CD4-positive, alpha-beta memory T cell (primary cell): ENCODE measurements around the gene QRICH2. TPM values are rescaled to one million over a fixed set of nuclear protein-coding genes. Genes with fewer than 3 reads are reported as not detected.
A peak's percentile ranks its signal among the peaks of the same experiment; 100 is the strongest.

Source experiments
- CTCF ChIA-PET: fragments of 350-600 bp; sonication (Branson Sonifier 250); formaldehyde crosslinking; loops from one replicate; lab custom pipeline; 2021; ENCODE audit warnings: inconsistent platforms; ENCODE audit not compliant: partially characterized antibody; lab: Charles Lee
- POLR2A ChIA-PET: fragments of 350-600 bp; sonication (Branson Sonifier 250); formaldehyde crosslinking; loops from one replicate; lab custom pipeline; 2021; ENCODE audit not compliant: partially characterized antibody; lab: Charles Lee
- DNase-seq, 5 donors: peaks; one replicate each; pipeline versions ENCODE4 v3.0.0 to v3.0.0-alpha.2; 2020 to 2022; ENCODE audit warnings: mixed read lengths in 1 of 5
- H3K27ac ChIP-seq: one replicate; pipeline ENCODE4 v1.7.0; 2013; ENCODE audit warnings: low read depth, low read length
- H3K27me3 ChIP-seq: 2 replicates; pipeline ENCODE4 v1.7.0; 2013; ENCODE audit warnings: mild to moderate bottlenecking, low read length, moderate library complexity; ENCODE audit not compliant: insufficient read depth
- H3K36me3 ChIP-seq: 2 replicates; pipeline ENCODE4 v1.7.0; 2013; ENCODE audit warnings: mild to moderate bottlenecking, low read length, moderate library complexity; ENCODE audit not compliant: insufficient read depth
- H3K4me1 ChIP-seq: 2 replicates; pipeline ENCODE4 v1.7.0; 2013; ENCODE audit warnings: mild to moderate bottlenecking, low read length, moderate library complexity; ENCODE audit not compliant: insufficient read depth
- H3K4me3 ChIP-seq, 2 donors: one replicate each; pipeline ENCODE4 v1.7.0; 2013; ENCODE audit warnings: low read length in 2 of 2, mild to moderate bottlenecking in 1 of 2
- H3K9me3 ChIP-seq, 2 donors: one replicate each; pipeline ENCODE4 v1.7.0; 2013; ENCODE audit warnings: low read length in 2 of 2, control low read depth in 1 of 2; ENCODE audit not compliant: control insufficient read depth in 1 of 2
- H3K27ac Mint-ChIP-seq, 7 donors: one replicate each; pipeline ENCODE4 v1.8.0; 2020 to 2021; ENCODE audit warnings: mixed read lengths in 7 of 7, mild to moderate bottlenecking in 6 of 7, inconsistent platforms in 3 of 7, moderate library complexity in 3 of 7
- H3K27me3 Mint-ChIP-seq, 2 donors: one replicate each; pipeline ENCODE4 v1.8.0; 2020 to 2021; ENCODE audit warnings: mixed read lengths in 2 of 2
- H3K36me3 Mint-ChIP-seq, 2 donors: one replicate each; pipeline ENCODE4 v1.8.0; 2020 to 2021; ENCODE audit warnings: mixed read lengths in 2 of 2, inconsistent platforms in 1 of 2, mild to moderate bottlenecking in 1 of 2
- H3K4me1 Mint-ChIP-seq, 4 donors: one replicate each; pipeline ENCODE4 v1.8.0; 2020 to 2021; ENCODE audit warnings: mixed read lengths in 4 of 4, mild to moderate bottlenecking in 1 of 4
- H3K4me3 Mint-ChIP-seq, 8 donors: one replicate each; pipeline ENCODE4 v1.8.0; 2020 to 2021; ENCODE audit warnings: mixed read lengths in 8 of 8, mild to moderate bottlenecking in 7 of 8, moderate library complexity in 6 of 8, inconsistent platforms in 3 of 8
- H3K9me3 Mint-ChIP-seq, 8 donors: one replicate each; pipeline ENCODE4 v1.8.0; 2020 to 2021; ENCODE audit warnings: mixed read lengths in 8 of 8, mild to moderate bottlenecking in 5 of 8, inconsistent platforms in 3 of 8, moderate library complexity in 1 of 8
- intact Hi-C: fragments of 100-400 bp; cut with micrococcal nuclease; formaldehyde crosslinking; loops from one replicate; pipeline ENCODE4 v1.15.1; 2023
- polyA plus RNA-seq, 2 donors: library from polyadenylated mRNA; unstranded; fragments of 300-500 nt; fragmentation: Illumina TruSeq; gene quantifications; one replicate each; pipeline ENCODE4 v1.2.3, GENCODE V29; 2021
- total RNA-seq, 2 experiments: library from RNA; stranded (reverse); gene quantifications; one replicate each; pipeline ENCODE4 v1.2.3, GENCODE V29; 2021

QRICH2 gene
- total and polyA plus RNA-seq, 4 experiments from 2014 or later = 0.21 to 5.5 (median 2.9) TPM

GRCh38 chr17:76292567-76292966, 15.5 kb downstream of the QRICH2 start:
- no peak overlapping the region for H3K27ac Mint-ChIP-seq
- DNase-seq = no peak
- intact Hi-C loops = no loop called here
- no peaks in the 10 kb centered on the region for H3K9me3 ChIP-seq
- peaks cover 0 to 4% of the 10 kb centered on the region in 2 donors for H3K36me3 Mint-ChIP-seq
- no peaks in the 10 kb centered on the region for H3K4me1 ChIP-seq
- no peaks in the 10 kb centered on the region for H3K4me1 Mint-ChIP-seq
- no peaks in the 10 kb centered on the region for H3K27me3 Mint-ChIP-seq
- CTCF ChIA-PET = no interaction called here
- H3K9me3 Mint-ChIP-seq = no peaks in the 10 kb centered on the region
- POLR2A ChIA-PET = no interaction called here
- no peak overlapping the region for H3K4me3 Mint-ChIP-seq
- H3K36me3 ChIP-seq = no peaks in the 10 kb centered on the region
- H3K4me3 ChIP-seq = no peak overlapping the region
- no peaks in the 10 kb centered on the region for H3K27me3 ChIP-seq
- no peak overlapping the region for H3K27ac ChIP-seq

DNA sequence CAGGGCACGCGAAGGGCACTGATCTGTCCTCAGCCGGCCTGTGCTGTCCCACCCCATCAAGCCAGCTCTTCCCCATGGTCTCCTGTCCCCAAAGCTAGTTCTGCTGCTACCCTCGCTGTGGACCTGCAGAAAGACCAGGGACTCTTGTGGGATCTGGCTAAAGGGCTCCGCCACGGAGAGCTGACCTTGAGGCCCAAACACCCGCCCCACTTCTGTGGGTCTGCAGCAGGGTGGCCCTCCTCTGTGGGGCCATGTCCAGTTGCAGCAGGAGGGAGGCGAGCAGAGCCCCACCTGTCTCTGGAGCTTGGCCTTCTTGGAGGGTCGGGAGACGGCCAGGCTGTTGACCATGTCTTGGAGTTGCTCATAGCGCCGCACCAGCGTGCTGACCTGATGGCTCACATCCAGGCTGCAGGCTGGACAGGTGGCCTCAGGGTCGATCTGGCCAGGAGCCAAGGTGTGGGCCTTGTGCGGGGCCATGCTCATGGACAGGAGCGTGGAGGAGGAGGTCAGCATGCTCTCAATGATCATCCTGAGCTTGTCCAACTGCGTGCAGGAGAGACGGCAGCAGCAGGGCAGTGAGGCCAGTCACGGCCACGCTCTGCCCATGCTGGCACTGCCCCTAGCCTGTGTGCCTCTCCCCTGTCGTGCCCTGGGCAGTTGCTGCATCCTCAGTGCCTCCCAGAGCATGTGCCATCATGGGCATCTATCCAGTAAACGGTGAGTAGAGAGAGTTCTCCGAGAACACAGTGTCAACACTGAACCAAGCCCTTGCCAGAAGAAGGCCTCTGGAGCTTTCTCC, 26.3 kb downstream of the QRICH2 start:
- H3K9me3 Mint-ChIP-seq = no peaks in the 10 kb centered on the region
- Histone ChIP-seq H3K9me3 (no peaks in the 10 kb centered on the region), H3K27ac (no peak overlapping the region), H3K4me3 (no peak overlapping the region), H3K36me3 (no peaks in the 10 kb centered on the region), H3K4me1 (peaks cover 5% of the 10 kb centered on the region), H3K27me3 (no peaks in the 10 kb centered on the region)
- ChIA-PET POLR2A (interaction anchor here (1.0 to 5.2 kb wide), 4 partner anchors 12 to 160 kb away, joined by 3 to 53 read pairs (median 30); no protein-coding TSS in a partner anchor), CTCF (interaction anchor here (1.4 to 6.5 kb wide), 8 partner anchors 16 to 268 kb away, joined by 3 to 232 read pairs (median 38); partner anchors contain the start of genes FOXJ1 and UBALD2)
- H3K36me3 Mint-ChIP-seq = peaks cover 0 to 1% of the 10 kb centered on the region in 2 donors
- no peaks in the 10 kb centered on the region for H3K27me3 Mint-ChIP-seq
- no peak overlapping the region for H3K4me3 Mint-ChIP-seq
- DNase-seq = no peak
- peak overlapping the region in 1 of 7 donors; percentile 16 for H3K27ac Mint-ChIP-seq
- intact Hi-C loops = no loop called here
- H3K4me1 Mint-ChIP-seq = peaks cover 4 to 5% (median 4%) of the 10 kb centered on the region in 4 donors

DNA sequence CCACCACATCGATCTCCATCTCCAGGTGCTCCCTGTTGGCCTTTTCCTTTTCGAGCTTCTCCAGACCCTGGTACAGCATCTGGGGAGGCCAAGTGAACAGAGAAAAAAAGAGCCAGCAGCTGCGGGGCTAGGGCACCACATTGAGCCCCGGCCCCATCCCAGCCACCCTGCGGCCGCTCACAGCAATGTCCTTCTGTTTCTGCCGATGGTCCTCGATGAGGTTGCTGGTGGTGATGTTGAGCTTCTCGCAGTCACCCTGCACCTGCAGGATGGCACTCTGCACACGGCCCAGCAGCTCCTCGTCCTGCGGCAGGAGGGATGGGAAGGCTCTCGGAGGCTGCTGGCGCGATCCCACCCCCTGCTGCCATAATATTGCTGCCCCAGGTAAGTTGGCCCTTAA, 27.4 kb downstream of the QRICH2 start:
- peaks cover 0 to 1% of the 10 kb centered on the region in 2 donors for H3K36me3 Mint-ChIP-seq
- no peak overlapping the region for H3K4me3 ChIP-seq

DNA sequence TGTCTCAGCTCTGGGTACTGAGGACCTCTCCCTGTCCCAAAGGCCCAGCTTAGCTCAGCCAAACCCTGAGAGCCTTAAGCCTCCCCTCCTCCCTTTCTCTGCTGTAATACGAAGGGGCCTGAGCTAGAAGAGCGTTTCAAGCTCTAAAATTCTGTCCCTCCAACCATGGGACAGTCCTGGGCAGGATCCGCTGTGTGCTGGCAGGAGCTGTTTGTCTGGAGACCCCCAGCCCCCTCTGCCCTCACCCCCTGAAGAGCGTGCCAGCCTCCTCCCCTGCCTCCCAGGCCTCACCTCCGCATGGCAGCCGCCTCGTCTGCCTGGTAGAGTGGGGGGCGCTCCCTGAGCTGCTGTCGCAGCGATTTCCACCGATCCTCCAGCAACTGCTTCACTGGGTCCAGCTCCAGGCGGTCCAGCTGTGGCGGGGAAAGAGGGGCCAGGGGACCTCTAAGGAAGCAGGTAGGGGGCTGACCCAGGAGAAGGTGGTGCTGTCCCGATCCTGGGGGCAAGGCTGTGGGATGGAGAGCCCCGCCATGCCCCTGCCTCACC, 28.3 kb downstream of the QRICH2 start:
- Histone ChIP-seq H3K4me1 (peaks cover 10% of the 10 kb centered on the region), H3K4me3 (no peak overlapping the region), H3K27ac (no peak overlapping the region), H3K9me3 (no peaks in the 10 kb centered on the region), H3K27me3 (no peaks in the 10 kb centered on the region), H3K36me3 (no peaks in the 10 kb centered on the region)
- DNase-seq = no peak
- no peak overlapping the region for H3K4me3 Mint-ChIP-seq
- peak overlapping the region in 3 of 7 donors; percentile 25 to 77 (median 59) for H3K27ac Mint-ChIP-seq
- H3K36me3 Mint-ChIP-seq = peaks cover 0 to 1% of the 10 kb centered on the region in 2 donors
- peaks cover 7 to 21% (median 10%) of the 10 kb centered on the region in 4 donors for H3K4me1 Mint-ChIP-seq
- intact Hi-C loops = loop anchor here (1.0 kb wide), 5 partner anchors 19 to 266 kb away; no protein-coding TSS in a partner anchor
- CTCF ChIA-PET = interaction anchor here (0.5 to 6.5 kb wide), 60 partner anchors 8 to 347 kb away, joined by 3 to 232 read pairs (median 6); partner anchors contain the start of genes EXOC7, FOXJ1, SRP68 and UBALD2
- H3K9me3 Mint-ChIP-seq = no peaks in the 10 kb centered on the region
- H3K27me3 Mint-ChIP-seq = no peaks in the 10 kb centered on the region
- POLR2A ChIA-PET = interaction anchor here (0.6 to 5.2 kb wide), 22 partner anchors 10 to 266 kb away, joined by 3 to 53 read pairs (median 5); partner anchors contain the start of genes EXOC7, FOXJ1 and UBALD2

More for the DNA sequence above, 27.4 kb downstream of the QRICH2 start:
- CTCF ChIA-PET = interaction anchor here (1.1 to 6.5 kb wide), 27 partner anchors 9 to 267 kb away, joined by 3 to 232 read pairs (median 15); partner anchors contain the start of genes EXOC7, FOXJ1, SRP68 and UBALD2
- Mint-ChIP-seq H3K4me3 (no peak overlapping the region), H3K27me3 (no peaks in the 10 kb centered on the region), H3K27ac (peak overlapping the region in 1 of 7 donors; percentile 16), H3K4me1 (peaks cover 7 to 14% (median 9%) of the 10 kb centered on the region in 4 donors), H3K9me3 (no peaks in the 10 kb centered on the region)
- H3K9me3 ChIP-seq = no peaks in the 10 kb centered on the region
- DNase-seq = no peak
- intact Hi-C loops = no loop called here
- no peak overlapping the region for H3K27ac ChIP-seq
- H3K27me3 ChIP-seq = no peaks in the 10 kb centered on the region
- peaks cover 6% of the 10 kb centered on the region for H3K4me1 ChIP-seq
- POLR2A ChIA-PET = interaction anchor here (0.8 to 5.2 kb wide), 10 partner anchors 11 to 165 kb away, joined by 3 to 53 read pairs (median 6); no protein-coding TSS in a partner anchor
- H3K36me3 ChIP-seq = no peaks in the 10 kb centered on the region

DNA sequence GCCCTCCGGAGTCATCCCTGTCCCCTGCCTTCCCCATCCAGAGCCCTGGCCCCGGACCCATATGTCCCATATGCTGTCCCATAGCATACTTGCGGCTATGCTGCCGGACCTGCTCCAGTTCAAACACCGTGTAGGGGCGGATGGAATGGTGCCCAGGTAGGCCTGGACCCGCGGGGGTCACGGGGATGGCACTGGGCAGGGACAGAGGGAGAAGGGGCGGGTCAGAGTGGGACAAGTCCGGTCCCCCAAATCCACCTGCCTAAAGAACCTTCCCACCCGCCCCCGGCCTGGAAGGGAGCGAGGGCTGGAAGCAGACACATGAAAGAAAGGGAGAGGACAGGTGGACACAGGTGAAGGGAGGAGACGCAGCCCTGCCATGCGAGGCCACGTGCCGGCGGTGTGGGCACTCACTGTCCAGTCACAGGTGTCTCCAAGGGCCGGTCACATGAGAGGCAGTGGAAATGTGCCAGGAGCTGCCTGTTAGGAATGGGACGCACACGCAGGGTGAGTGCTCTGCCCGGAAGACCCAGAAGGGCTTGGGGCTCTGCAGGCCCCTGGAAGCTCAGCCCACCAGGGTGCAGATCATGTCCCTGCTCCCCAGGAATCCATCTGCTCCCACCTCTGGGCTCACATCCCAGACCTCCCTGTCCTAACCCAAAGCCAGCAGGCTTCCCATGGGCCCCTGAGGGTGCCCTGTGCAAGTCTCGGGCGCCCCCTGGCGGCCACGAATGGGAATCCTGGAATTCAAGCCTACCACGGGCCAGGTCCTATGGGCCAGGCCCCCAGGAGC, 28.9 kb downstream of the QRICH2 start:
- Histone ChIP-seq H3K4me1 (peaks cover 17% of the 10 kb centered on the region), H3K36me3 (no peaks in the 10 kb centered on the region), H3K4me3 (no peak overlapping the region), H3K27ac (no peak overlapping the region), H3K9me3 (no peaks in the 10 kb centered on the region), H3K27me3 (no peaks in the 10 kb centered on the region)
- Mint-ChIP-seq H3K4me1 (peaks cover 7 to 28% (median 10%) of the 10 kb centered on the region in 4 donors), H3K27me3 (no peaks in the 10 kb centered on the region), H3K27ac (peak overlapping the region in 3 of 7 donors; percentile 25 to 77 (median 59)), H3K9me3 (no peaks in the 10 kb centered on the region), H3K4me3 (no peak overlapping the region), H3K36me3 (peaks cover 0 to 1% of the 10 kb centered on the region in 2 donors)
- intact Hi-C loops = loop anchor here (1.0 kb wide), 5 partner anchors 20 to 265 kb away; no protein-coding TSS in a partner anchor
- DNase-seq = peak; percentile 78 to 84 (median 79)
- CTCF ChIA-PET = interaction anchor here (0.5 to 6.5 kb wide), 61 partner anchors 9 to 346 kb away, joined by 3 to 232 read pairs (median 6); partner anchors contain the start of genes EXOC7, FOXJ1, SRP68 and UBALD2
- POLR2A ChIA-PET = interaction anchor here (0.5 to 5.2 kb wide), 21 partner anchors 9 to 265 kb away, joined by 3 to 53 read pairs (median 5); partner anchors contain the start of genes EXOC7, FOXJ1 and UBALD2

DNA sequence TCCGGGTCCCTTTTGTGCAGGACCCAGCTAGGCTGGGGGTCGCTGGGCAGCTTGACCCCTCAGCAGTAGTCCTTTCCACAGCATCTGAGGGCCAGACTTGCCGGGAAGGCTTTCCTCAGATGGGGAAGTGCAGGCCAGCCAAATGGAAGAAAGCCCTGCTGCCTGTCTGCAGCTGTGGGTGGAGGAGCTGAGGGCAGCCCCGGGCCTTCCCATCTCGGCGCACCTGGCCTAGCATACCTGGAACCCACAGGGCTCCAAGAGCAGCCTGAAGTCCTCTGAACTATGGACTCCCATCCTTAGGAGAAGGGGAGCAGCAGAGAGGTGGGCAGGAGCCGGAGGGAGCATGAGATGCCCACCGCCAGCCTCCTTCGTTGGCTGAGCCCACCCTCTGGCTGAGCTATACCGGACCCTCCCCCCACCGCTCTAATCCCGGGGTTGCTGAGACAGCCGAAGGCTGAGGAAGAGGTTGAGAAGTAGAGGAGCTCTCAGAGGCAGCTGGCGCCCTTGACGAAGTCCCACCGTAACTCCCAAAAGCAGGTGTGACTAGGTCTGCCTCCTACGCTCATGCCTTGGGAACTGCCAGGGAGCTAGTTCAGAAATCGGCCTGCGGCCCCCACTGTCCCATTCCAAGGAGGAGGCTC, 29.7 kb downstream of the QRICH2 start:
- peak overlapping the region in 2 of 7 donors; percentile 47 to 57 for H3K27ac Mint-ChIP-seq
- H3K9me3 Mint-ChIP-seq = no peaks in the 10 kb centered on the region
- peaks cover 0 to 1% of the 10 kb centered on the region in 2 donors for H3K36me3 Mint-ChIP-seq
- Histone ChIP-seq H3K27ac (no peak overlapping the region), H3K9me3 (no peaks in the 10 kb centered on the region), H3K4me3 (no peak overlapping the region), H3K36me3 (no peaks in the 10 kb centered on the region), H3K4me1 (peaks cover 25% of the 10 kb centered on the region), H3K27me3 (no peaks in the 10 kb centered on the region)
- CTCF ChIA-PET = interaction anchor here (0.8 to 6.5 kb wide), 20 partner anchors 10 to 265 kb away, joined by 3 to 232 read pairs (median 25); partner anchors contain the start of genes EXOC7 and FOXJ1
- DNase-seq = peak in 1 of 5 donors; percentile 16
- intact Hi-C loops = no loop called here
- H3K4me3 Mint-ChIP-seq = no peak overlapping the region
- no peaks in the 10 kb centered on the region for H3K27me3 Mint-ChIP-seq
- POLR2A ChIA-PET = interaction anchor here (0.5 to 5.2 kb wide), 5 partner anchors 9 to 156 kb away, joined by 4 to 53 read pairs (median 30); partner anchors contain the start of gene UBALD2
- H3K4me1 Mint-ChIP-seq = peaks cover 7 to 35% (median 12%) of the 10 kb centered on the region in 4 donors
